Neural progenitor cell (in vitro differentiated cells): ENCODE results near the gene RBM19. TPM values are rescaled to one million over a fixed set of nuclear protein-coding genes. Genes with fewer than 3 reads are reported as not detected.

Experiments used
- DNase-seq: peaks from one replicate; pipeline ENCODE4 v3.0.0-alpha.2; 2016; ENCODE audit warnings: low spot score
- H2AFZ ChIP-seq: fragments of 200-600 bp; sonication (generic); replicated peaks from 2 replicates; pipeline ENCODE4 v1.6.1; 2016; ENCODE audit warnings: antibody characterized with exemption
- H3F3A ChIP-seq: fragments of 200-600 bp; sonication (generic); 2 replicates; pipeline ENCODE4 v1.6.1; 2016; ENCODE audit warnings: antibody characterized with exemption, low read depth
- H3K27ac ChIP-seq: fragments of 200-600 bp; sonication (generic); 2 replicates; pipeline ENCODE4 v1.5.1; 2016; ENCODE audit warnings: mild to moderate bottlenecking
- H3K27me3 ChIP-seq: fragments of 200-600 bp; sonication (generic); 2 replicates; pipeline ENCODE4 v1.6.1; 2016; ENCODE audit warnings: mild to moderate bottlenecking, moderate library complexity
- H3K36me3 ChIP-seq: fragments of 200-600 bp; sonication (generic); 2 replicates; pipeline ENCODE4 v1.5.1; 2016
- H3K4me1 ChIP-seq: fragments of 200-600 bp; sonication (generic); 2 replicates; pipeline ENCODE4 v1.6.1; 2016; ENCODE audit warnings: mixed run types
- H3K4me2 ChIP-seq: fragments of 200-600 bp; sonication (generic); 2 replicates; pipeline ENCODE4 v1.6.1; 2016
- H3K4me3 ChIP-seq: fragments of 200-600 bp; sonication (generic); 2 replicates; pipeline ENCODE4 v1.5.1; 2016
- H3K79me2 ChIP-seq: fragments of 200-600 bp; sonication (generic); 2 replicates; pipeline ENCODE4 v1.6.1; 2016; ENCODE audit warnings: low read depth
- H3K9ac ChIP-seq: fragments of 200-600 bp; sonication (generic); 2 replicates; pipeline ENCODE4 v1.6.1; 2016
- H3K9me3 ChIP-seq: fragments of 200-600 bp; sonication (generic); 2 replicates; pipeline ENCODE4 v1.5.1; 2016; ENCODE audit warnings: low read depth
- H4K20me1 ChIP-seq: fragments of 200-600 bp; sonication (generic); 2 replicates; pipeline ENCODE4 v1.6.1; 2016; ENCODE audit warnings: low read depth
- H3K27ac Mint-ChIP-seq: 3 replicates; pipeline ENCODE4 v1.8.0; 2021; ENCODE audit warnings: mixed read lengths
- H3K27me3 Mint-ChIP-seq: 2 replicates; pipeline ENCODE4 v1.8.0; 2022; ENCODE audit warnings: low read depth, mild to moderate bottlenecking, inconsistent platforms, moderate library complexity, mixed read lengths; ENCODE audit not compliant: insufficient read depth
- H3K36me3 Mint-ChIP-seq: 3 replicates; pipeline ENCODE4 v1.8.0; 2021; ENCODE audit warnings: mixed read lengths
- H3K4me1 Mint-ChIP-seq: 3 replicates; pipeline ENCODE4 v1.8.0; 2021; ENCODE audit warnings: mixed read lengths
- H3K4me3 Mint-ChIP-seq: 3 replicates; pipeline ENCODE4 v1.8.0; 2021; ENCODE audit warnings: mild to moderate bottlenecking, moderate library complexity, mixed read lengths
- H3K9me3 Mint-ChIP-seq: 3 replicates; pipeline ENCODE4 v1.8.0; 2020; ENCODE audit warnings: mixed read lengths
- EZH2 ChIP-seq: fragments of 200-600 bp; sonication (generic); IDR thresholded peaks from 2 replicates; pipeline ENCODE4 v1.6.1; 2017; ENCODE audit warnings: antibody characterized with exemption, mild to moderate bottlenecking, moderate library complexity
- EZH2phosphoT487 ChIP-seq: fragments of 200-600 bp; sonication (generic); IDR thresholded peaks from 2 replicates; pipeline ENCODE4 v1.6.1; 2017; ENCODE audit warnings: antibody characterized with exemption
- total RNA-seq: library from RNA; depleted of rRNA; stranded (reverse); fragments of >200 nt; gene quantifications from 2 replicates; pipeline ENCODE4 v1.2.3, GENCODE V29; 2015; ENCODE audit warnings: low replicate concordance
- TF ChIP-seq, protein P1 (sequence below): fragments of 200-600 bp; sonication (generic); IDR thresholded peaks from 2 replicates; pipeline ENCODE4 v1.5.1; 2017; ENCODE audit warnings: antibody characterized with exemption, mild to moderate bottlenecking

Gene RBM19
- total RNA-seq, 1 donor from 2014 or later, result 23.5 TPM

DNA sequence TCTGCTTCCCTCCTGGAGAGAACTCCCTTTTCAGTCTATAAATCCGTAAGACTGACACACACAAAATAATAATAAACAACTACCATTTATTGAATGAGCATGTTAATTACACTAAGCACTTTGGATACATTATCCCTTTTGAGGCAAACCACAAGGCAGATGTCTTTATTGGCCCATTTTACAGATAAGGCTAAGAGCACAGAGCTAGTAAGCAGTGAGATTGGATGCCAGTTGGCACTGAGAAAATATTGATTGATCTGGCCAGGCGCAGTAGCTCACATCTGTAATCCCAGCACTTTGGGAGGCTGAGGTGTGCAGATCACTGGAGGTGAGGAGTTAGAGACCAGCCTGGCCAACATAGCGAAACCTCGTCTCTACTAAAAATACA, 21.9 kb upstream of the RBM19 start:
- peaks cover 80% of the 10 kb centered on the region for H3K27me3 ChIP-seq
- no peaks in the 10 kb centered on the region for H3K4me1 Mint-ChIP-seq
- H3K4me2 ChIP-seq, result no peak overlapping the region
- H4K20me1 ChIP-seq, result no peaks in the 10 kb centered on the region
- H3K27ac Mint-ChIP-seq, result no peak overlapping the region
- no peak overlapping the region for H2AFZ ChIP-seq
- H3K27ac ChIP-seq, result no peak overlapping the region
- no peaks in the 10 kb centered on the region for H3K36me3 ChIP-seq
- no peaks in the 10 kb centered on the region for H3K79me2 ChIP-seq
- H3K4me3 Mint-ChIP-seq, result no peak overlapping the region
- H3K27me3 Mint-ChIP-seq, result peaks cover 25% of the 10 kb centered on the region
- no peak overlapping the region for H3K4me3 ChIP-seq
- no peaks in the 10 kb centered on the region for H3K9me3 Mint-ChIP-seq
- no peaks in the 10 kb centered on the region for H3K9me3 ChIP-seq
- no peak for DNase-seq
- H3K36me3 Mint-ChIP-seq, result no peaks in the 10 kb centered on the region
- TF ChIP-seq, protein P1, sequence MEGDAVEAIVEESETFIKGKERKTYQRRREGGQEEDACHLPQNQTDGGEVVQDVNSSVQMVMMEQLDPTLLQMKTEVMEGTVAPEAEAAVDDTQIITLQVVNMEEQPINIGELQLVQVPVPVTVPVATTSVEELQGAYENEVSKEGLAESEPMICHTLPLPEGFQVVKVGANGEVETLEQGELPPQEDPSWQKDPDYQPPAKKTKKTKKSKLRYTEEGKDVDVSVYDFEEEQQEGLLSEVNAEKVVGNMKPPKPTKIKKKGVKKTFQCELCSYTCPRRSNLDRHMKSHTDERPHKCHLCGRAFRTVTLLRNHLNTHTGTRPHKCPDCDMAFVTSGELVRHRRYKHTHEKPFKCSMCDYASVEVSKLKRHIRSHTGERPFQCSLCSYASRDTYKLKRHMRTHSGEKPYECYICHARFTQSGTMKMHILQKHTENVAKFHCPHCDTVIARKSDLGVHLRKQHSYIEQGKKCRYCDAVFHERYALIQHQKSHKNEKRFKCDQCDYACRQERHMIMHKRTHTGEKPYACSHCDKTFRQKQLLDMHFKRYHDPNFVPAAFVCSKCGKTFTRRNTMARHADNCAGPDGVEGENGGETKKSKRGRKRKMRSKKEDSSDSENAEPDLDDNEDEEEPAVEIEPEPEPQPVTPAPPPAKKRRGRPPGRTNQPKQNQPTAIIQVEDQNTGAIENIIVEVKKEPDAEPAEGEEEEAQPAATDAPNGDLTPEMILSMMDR, result no peak
- H3F3A ChIP-seq, result no peaks in the 10 kb centered on the region
- no peaks in the 10 kb centered on the region for H3K4me1 ChIP-seq
- no peak overlapping the region for H3K9ac ChIP-seq

DNA sequence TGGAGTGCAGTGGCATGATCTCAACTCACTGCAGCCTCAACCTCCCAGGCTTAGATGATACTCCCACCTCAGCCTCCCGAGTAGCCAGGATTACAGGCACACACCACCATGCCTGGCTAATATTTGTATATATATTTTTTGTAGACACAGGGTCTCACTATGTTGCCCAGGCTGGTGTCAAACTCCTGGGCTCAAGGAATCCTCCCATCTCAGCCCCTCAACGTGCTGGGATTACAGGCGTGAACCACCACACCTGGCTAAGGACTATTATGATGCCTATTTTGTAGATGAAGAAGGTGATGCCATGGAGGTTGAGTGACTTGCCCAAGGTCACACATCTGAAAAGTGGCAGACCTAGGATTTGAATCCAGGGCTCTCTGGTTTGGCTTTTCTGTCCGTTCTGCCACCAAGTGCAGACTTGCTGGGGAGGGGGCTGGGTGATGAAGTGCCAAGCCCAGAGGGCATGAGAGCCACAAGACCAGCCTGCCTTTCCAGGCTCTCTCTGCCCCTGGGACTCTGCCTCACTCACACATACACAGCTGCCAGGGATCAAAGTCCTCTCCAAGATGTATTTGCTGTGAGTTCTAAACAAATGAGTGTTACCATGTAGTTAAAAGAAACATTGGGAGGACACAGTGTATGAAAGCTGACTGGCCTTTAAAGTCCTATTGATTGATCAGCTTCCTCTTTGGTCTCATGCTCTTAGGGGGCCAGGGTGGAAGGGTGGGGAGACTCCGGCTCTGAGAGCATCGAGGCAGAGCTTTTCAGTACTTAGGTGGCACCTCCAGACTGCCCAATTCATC, 21.3 kb upstream of the RBM19 start:
- no peaks in the 10 kb centered on the region for H3K36me3 Mint-ChIP-seq
- DNase-seq, result no peak
- Histone ChIP-seq H3K9me3 (no peaks in the 10 kb centered on the region), H3K27ac (no peak overlapping the region), H3K27me3 (peaks cover 78% of the 10 kb centered on the region), H4K20me1 (no peaks in the 10 kb centered on the region), H3F3A (no peaks in the 10 kb centered on the region), H3K79me2 (no peaks in the 10 kb centered on the region), H3K4me3 (no peak overlapping the region), H2AFZ (no peak overlapping the region), H3K9ac (no peak overlapping the region), H3K4me1 (no peaks in the 10 kb centered on the region), H3K36me3 (no peaks in the 10 kb centered on the region), H3K4me2 (no peak overlapping the region)
- no peaks in the 10 kb centered on the region for H3K4me1 Mint-ChIP-seq
- TF ChIP-seq EZH2, result no peak
- no peak for TF ChIP-seq EZH2phosphoT487
- TF ChIP-seq, protein P1, result no peak
- no peak overlapping the region for H3K27ac Mint-ChIP-seq
- peaks cover 21% of the 10 kb centered on the region for H3K27me3 Mint-ChIP-seq
- no peak overlapping the region for H3K4me3 Mint-ChIP-seq
- H3K9me3 Mint-ChIP-seq, result no peaks in the 10 kb centered on the region

DNA sequence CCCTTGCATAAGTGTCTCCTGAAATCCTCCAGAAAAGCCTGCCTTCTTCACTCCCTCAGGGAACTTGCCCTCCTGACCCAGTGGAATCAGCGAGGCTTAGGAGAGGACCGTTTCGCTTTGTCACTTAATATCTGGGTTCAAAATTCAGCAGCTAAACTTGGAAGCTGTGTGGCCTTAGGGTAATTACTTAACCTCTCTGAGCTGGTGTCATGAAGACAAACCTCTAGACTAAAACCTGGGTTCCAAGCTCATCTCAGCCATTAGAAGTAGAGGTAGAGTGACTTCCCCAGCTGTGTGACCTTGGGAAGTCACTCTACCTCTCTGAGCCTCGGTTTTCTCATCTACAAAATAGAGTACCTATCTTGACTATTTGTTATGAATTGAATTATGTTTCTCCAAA, 18.3 kb upstream of the RBM19 start:
- Mint-ChIP-seq H3K4me3 (no peak overlapping the region), H3K9me3 (no peaks in the 10 kb centered on the region), H3K4me1 (no peaks in the 10 kb centered on the region), H3K36me3 (no peaks in the 10 kb centered on the region), H3K27me3 (peaks cover 13% of the 10 kb centered on the region), H3K27ac (no peak overlapping the region)
- H3K4me1 ChIP-seq, result no peaks in the 10 kb centered on the region
- no peaks in the 10 kb centered on the region for H3F3A ChIP-seq
- no peaks in the 10 kb centered on the region for H3K36me3 ChIP-seq
- no peak for DNase-seq
- no peak overlapping the region for H3K9ac ChIP-seq
- no peak overlapping the region for H3K4me2 ChIP-seq
- no peak overlapping the region for H3K27ac ChIP-seq
- no peaks in the 10 kb centered on the region for H3K79me2 ChIP-seq
- TF ChIP-seq EZH2, result no peak
- no peak for TF ChIP-seq EZH2phosphoT487
- TF ChIP-seq, protein P1, result no peak
- H2AFZ ChIP-seq, result no peak overlapping the region
- no peaks in the 10 kb centered on the region for H3K9me3 ChIP-seq
- no peaks in the 10 kb centered on the region for H4K20me1 ChIP-seq
- peaks cover 63% of the 10 kb centered on the region for H3K27me3 ChIP-seq
- no peak overlapping the region for H3K4me3 ChIP-seq
